ENCODE data around the gene TPO.

DNA sequence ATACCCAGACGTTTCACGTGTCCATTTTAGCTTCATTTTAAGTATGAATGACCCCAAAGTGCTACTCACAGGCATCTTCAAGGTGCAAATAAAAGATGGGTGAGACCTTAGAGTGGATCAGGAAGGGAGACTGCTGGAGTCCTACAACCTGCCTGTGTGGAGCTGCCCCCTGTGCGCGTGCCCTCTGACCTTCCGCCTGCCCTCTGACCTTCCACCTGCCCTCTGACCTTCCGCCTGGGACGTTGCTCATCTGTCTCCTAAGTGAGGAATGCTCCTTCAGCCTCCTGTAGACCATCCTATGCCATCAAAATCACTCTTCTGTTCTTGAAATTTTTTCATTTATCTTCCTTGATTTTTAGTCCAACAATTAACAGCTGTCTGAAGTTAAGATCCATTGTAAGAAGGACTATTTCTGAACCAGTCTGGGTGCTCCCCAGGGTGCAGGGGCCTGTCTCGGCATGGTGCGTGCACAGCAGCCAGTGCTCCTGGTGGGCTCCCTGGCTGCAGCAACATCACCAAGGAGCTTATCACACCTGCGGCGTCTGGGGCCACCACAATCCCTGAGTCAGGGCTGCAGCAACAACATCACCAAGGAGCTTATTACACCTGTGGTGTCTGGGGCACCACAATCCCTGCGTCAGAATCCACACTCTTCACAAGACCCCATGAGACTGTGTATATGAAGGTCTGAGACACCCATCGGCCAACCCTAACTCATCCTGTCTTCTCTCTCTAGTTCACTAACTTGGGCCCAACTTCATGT lies 86.0 kb downstream of the TPO start:
- TF ChIP-seq EZH2 (IDR thresholded peaks at IDR 0.05; ENCODE audit: borderline replicate concordance): no peak
- TF ChIP-seq, protein P1, sequence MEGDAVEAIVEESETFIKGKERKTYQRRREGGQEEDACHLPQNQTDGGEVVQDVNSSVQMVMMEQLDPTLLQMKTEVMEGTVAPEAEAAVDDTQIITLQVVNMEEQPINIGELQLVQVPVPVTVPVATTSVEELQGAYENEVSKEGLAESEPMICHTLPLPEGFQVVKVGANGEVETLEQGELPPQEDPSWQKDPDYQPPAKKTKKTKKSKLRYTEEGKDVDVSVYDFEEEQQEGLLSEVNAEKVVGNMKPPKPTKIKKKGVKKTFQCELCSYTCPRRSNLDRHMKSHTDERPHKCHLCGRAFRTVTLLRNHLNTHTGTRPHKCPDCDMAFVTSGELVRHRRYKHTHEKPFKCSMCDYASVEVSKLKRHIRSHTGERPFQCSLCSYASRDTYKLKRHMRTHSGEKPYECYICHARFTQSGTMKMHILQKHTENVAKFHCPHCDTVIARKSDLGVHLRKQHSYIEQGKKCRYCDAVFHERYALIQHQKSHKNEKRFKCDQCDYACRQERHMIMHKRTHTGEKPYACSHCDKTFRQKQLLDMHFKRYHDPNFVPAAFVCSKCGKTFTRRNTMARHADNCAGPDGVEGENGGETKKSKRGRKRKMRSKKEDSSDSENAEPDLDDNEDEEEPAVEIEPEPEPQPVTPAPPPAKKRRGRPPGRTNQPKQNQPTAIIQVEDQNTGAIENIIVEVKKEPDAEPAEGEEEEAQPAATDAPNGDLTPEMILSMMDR (IDR thresholded peaks at IDR 0.05; ENCODE audit: poor library complexity): no peak

Data from hepatocyte (in vitro differentiated cells).